Measurements from ENCODE around the gene SARNP. TPM values are rescaled to one million over a fixed set of nuclear protein-coding genes. Genes with fewer than 3 reads are reported as not detected.

Gene SARNP
- total and polyA plus RNA-seq, 2 donors (not counting 1 experiment from before 2014, with no cell fraction given): 88.5 to 183 TPM

DNA sequence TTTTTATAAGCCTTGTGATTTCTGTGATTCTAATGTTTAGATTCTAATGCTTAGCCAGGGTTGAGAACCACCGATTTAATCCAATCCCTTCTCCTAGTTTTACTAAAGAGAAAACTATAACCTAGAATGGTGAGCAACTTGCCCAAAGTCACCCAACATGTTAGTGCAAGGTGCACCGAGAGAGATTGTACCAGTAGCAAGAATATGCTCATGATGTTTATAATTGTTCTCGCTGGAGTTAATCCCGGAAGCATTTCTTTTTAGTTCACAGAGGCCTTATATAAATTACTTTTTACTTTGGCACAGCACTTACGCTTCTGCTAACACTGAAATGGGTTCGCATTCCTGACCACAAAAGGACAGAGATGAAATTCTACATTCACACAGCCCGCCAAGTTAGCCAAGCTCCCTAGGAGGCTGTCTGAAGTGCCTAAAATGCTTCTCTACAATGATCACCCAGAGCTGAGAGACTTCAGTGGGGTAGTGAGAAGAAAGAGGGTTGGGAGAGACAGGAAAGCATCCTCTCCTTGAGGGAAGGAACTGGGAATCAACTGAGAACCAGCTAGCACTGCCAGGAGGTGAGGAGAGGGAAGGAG, 102.3 kb downstream of the SARNP start:
- peaks cover 58% of the 10 kb centered on the region for H3K4me1 ChIP-seq (ENCODE audit: control insufficient read depth, extremely low read depth, insufficient read depth, low read length)
- H3K79me2 ChIP-seq (ENCODE audit: control insufficient read depth, insufficient read depth, low read length): peaks cover 4% of the 10 kb centered on the region
- peak overlapping the region; percentile 81 for H3K4me2 ChIP-seq (ENCODE audit: extremely low read depth, insufficient read depth, low read length)
- TF ChIP-seq, protein P1, sequence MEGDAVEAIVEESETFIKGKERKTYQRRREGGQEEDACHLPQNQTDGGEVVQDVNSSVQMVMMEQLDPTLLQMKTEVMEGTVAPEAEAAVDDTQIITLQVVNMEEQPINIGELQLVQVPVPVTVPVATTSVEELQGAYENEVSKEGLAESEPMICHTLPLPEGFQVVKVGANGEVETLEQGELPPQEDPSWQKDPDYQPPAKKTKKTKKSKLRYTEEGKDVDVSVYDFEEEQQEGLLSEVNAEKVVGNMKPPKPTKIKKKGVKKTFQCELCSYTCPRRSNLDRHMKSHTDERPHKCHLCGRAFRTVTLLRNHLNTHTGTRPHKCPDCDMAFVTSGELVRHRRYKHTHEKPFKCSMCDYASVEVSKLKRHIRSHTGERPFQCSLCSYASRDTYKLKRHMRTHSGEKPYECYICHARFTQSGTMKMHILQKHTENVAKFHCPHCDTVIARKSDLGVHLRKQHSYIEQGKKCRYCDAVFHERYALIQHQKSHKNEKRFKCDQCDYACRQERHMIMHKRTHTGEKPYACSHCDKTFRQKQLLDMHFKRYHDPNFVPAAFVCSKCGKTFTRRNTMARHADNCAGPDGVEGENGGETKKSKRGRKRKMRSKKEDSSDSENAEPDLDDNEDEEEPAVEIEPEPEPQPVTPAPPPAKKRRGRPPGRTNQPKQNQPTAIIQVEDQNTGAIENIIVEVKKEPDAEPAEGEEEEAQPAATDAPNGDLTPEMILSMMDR (conservative IDR thresholded peaks at IDR 0.05 in 1 of 2, IDR thresholded peaks at IDR 0.05 in 1 of 2; ENCODE audit: low read depth in 1 of 2, low read length in 2 of 2): no peak
- no peak for TF ChIP-seq EZH2 (IDR thresholded peaks at IDR 0.05; ENCODE audit: low read length, missing control alignments)
- no peaks in the 10 kb centered on the region for H3K27me3 ChIP-seq (ENCODE audit: control insufficient read depth, insufficient read depth, low read length)
- H3K9me3 ChIP-seq (ENCODE audit: control insufficient read depth, insufficient read depth, low read depth, low read length): no peaks in the 10 kb centered on the region
- no peaks in the 10 kb centered on the region for H4K20me1 ChIP-seq (ENCODE audit: control insufficient read depth, extremely low read depth, insufficient read depth, low read length)
- peak overlapping the region; percentile 53 to 77 (median 66) for H3K4me3 ChIP-seq (replicated peaks in 1 of 4; ENCODE audit: control extremely low read depth in 1 of 4, insufficient read depth in 1 of 4, low read depth in 3 of 4, low read length in 4 of 4)
- H3K9ac ChIP-seq (ENCODE audit: insufficient read depth, low read length): no peak overlapping the region
- H2AFZ ChIP-seq (ENCODE audit: low read length): peak overlapping the region; percentile 63
- peak in 1 of 2 donors; percentile 66 for DNase-seq (ENCODE audit: low read depth in 2 of 2)
- H3K36me3 ChIP-seq (ENCODE audit: control insufficient read depth, insufficient read depth, low read length): no peaks in the 10 kb centered on the region
- H3K27ac ChIP-seq (ENCODE audit: insufficient read depth, low read length): peak overlapping the region; percentile 90

DNA sequence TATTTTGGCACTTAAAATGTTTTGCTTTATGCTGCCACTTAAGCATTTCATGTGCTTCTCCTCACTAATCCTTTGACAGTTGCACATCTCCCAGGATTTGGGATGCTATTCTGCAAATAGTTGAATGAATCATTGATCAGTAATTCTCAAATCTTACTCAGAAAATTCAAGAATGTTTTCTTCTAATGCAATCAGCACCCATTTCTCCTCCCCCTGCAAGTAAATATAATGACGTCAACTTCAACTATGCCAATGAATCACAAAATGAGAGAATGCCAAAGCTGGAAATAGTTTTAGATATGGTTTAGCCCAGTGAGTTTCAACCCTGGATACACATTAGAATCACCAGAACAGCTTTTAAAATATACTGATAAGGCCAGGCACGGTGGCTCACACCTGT, 103.8 kb downstream of the SARNP start:
- TF ChIP-seq, protein P1 (conservative IDR thresholded peaks at IDR 0.05 in 1 of 2, IDR thresholded peaks at IDR 0.05 in 1 of 2; ENCODE audit: low read depth in 1 of 2, low read length in 2 of 2): no peak
- no peak for TF ChIP-seq EZH2 (IDR thresholded peaks at IDR 0.05; ENCODE audit: low read length, missing control alignments)
- no peak overlapping the region for H3K9ac ChIP-seq (ENCODE audit: insufficient read depth, low read length)
- H3K27ac ChIP-seq (ENCODE audit: insufficient read depth, low read length): peak overlapping the region; percentile 55
- peak overlapping the region; percentile 46 for H3K4me2 ChIP-seq (ENCODE audit: extremely low read depth, insufficient read depth, low read length)
- H2AFZ ChIP-seq (ENCODE audit: low read length): no peak overlapping the region
- H4K20me1 ChIP-seq (ENCODE audit: control insufficient read depth, extremely low read depth, insufficient read depth, low read length): no peaks in the 10 kb centered on the region
- no peaks in the 10 kb centered on the region for H3K9me3 ChIP-seq (ENCODE audit: control insufficient read depth, insufficient read depth, low read depth, low read length)
- H3K36me3 ChIP-seq (ENCODE audit: control insufficient read depth, insufficient read depth, low read length): no peaks in the 10 kb centered on the region
- peaks cover 4% of the 10 kb centered on the region for H3K79me2 ChIP-seq (ENCODE audit: control insufficient read depth, insufficient read depth, low read length)
- DNase-seq (ENCODE audit: low read depth in 2 of 2): peak; percentile 83 to 90
- H3K4me3 ChIP-seq (replicated peaks in 1 of 4; ENCODE audit: control extremely low read depth in 1 of 4, insufficient read depth in 1 of 4, low read depth in 3 of 4, low read length in 4 of 4): no peak overlapping the region
- H3K27me3 ChIP-seq (ENCODE audit: control insufficient read depth, insufficient read depth, low read length): no peaks in the 10 kb centered on the region
- H3K4me1 ChIP-seq (ENCODE audit: control insufficient read depth, extremely low read depth, insufficient read depth, low read length): peaks cover 54% of the 10 kb centered on the region

DNA sequence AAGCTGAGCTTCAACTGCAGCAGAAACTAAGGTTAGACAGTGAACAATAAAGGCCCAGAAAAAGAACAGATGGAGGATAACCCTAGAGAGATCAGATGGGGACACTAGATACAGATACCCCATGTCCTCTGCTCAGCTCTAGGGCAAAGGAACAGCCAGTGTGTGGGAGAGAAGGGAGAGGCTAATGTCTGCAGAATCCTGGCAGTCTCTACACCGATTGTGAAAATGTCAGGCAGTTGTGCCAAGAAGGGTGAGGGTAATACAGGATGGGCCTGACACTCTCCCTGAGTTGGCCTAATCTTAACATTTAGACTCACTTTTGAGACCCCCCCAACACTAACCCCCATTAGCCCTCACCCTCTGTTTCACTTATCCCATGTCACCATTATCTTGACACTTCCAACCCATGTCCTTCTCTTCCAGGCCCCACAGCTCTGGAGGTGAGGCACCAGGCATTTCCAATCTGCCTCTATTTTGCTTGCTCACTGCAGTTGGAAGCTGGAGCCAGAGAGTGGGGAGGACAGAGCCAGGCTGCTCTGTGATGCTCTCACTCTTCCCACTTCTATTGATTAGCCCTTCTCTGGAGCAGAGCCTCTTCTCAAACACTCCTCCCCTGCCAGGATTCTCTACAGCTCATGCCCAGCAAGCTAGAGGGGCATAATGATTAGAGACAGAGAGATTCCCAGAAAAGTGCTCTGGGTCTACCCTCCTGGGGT, 104.7 kb downstream of the SARNP start:
- no peak overlapping the region for H3K4me3 ChIP-seq (replicated peaks in 1 of 4; ENCODE audit: control extremely low read depth in 1 of 4, insufficient read depth in 1 of 4, low read depth in 3 of 4, low read length in 4 of 4)
- H4K20me1 ChIP-seq (ENCODE audit: control insufficient read depth, extremely low read depth, insufficient read depth, low read length): no peaks in the 10 kb centered on the region
- H2AFZ ChIP-seq (ENCODE audit: low read length): no peak overlapping the region
- no peaks in the 10 kb centered on the region for H3K27me3 ChIP-seq (ENCODE audit: control insufficient read depth, insufficient read depth, low read length)
- peaks cover 48% of the 10 kb centered on the region for H3K4me1 ChIP-seq (ENCODE audit: control insufficient read depth, extremely low read depth, insufficient read depth, low read length)
- no peaks in the 10 kb centered on the region for H3K9me3 ChIP-seq (ENCODE audit: control insufficient read depth, insufficient read depth, low read depth, low read length)
- no peak for DNase-seq (ENCODE audit: low read depth in 2 of 2)
- no peaks in the 10 kb centered on the region for H3K36me3 ChIP-seq (ENCODE audit: control insufficient read depth, insufficient read depth, low read length)
- H3K4me2 ChIP-seq (ENCODE audit: extremely low read depth, insufficient read depth, low read length): peak overlapping the region; percentile 49
- peak overlapping the region; percentile 55 for H3K27ac ChIP-seq (ENCODE audit: insufficient read depth, low read length)
- TF ChIP-seq EZH2 (IDR thresholded peaks at IDR 0.05; ENCODE audit: low read length, missing control alignments): no peak
- TF ChIP-seq, protein P1 (conservative IDR thresholded peaks at IDR 0.05 in 1 of 2, IDR thresholded peaks at IDR 0.05 in 1 of 2; ENCODE audit: low read depth in 1 of 2, low read length in 2 of 2): no peak
- no peak overlapping the region for H3K9ac ChIP-seq (ENCODE audit: insufficient read depth, low read length)
- H3K79me2 ChIP-seq (ENCODE audit: control insufficient read depth, insufficient read depth, low read length): no peaks in the 10 kb centered on the region
